T1000 (cell line): ENCODE data around the gene ZDHHC14.
"Not testable (repeated sequence)": the region's sequence is repeated elsewhere in the genome, so short reads cannot be mapped to it uniquely, and the experiment has no call there.

Experiments
- DNase-seq: peaks from one replicate; lab custom pipeline; 2025; ENCODE audit warnings: mixed read lengths; lab: John Stamatoyannopoulos, UW

The ZDHHC14 gene

GRCh38 chr6:157690441-157691210 is 309.6 kb downstream of the ZDHHC14 start:
- no peak for DNase-seq

DNA sequence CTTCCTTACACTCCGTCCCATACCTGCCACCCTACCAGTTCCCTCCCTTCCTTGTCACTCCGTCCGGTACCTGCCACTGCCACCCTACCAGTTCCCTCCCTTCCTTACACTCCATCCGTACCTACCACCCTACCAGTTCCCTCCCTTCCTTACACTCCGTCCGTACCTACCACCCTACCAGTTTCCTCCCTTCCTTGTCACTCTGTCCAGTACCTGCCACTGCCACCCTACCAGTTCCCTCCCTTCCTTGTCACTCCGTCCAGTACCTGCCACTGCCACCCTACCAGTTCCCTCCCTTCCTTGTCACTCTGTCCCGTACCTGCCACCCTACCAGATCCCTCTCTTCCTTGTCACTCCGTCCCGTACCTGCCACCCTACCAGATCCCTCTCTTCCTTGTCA is 310.6 kb downstream of the ZDHHC14 start:
- DNase-seq = not testable (repeated sequence)

- DNase-seq = no peak
These were observed 312.9 kb downstream of the ZDHHC14 start for GRCh38 chr6:157693867-157694266.

- no peak for DNase-seq
These were observed 314.5 kb downstream of the ZDHHC14 start for GRCh38 chr6:157695301-157696040.

DNA sequence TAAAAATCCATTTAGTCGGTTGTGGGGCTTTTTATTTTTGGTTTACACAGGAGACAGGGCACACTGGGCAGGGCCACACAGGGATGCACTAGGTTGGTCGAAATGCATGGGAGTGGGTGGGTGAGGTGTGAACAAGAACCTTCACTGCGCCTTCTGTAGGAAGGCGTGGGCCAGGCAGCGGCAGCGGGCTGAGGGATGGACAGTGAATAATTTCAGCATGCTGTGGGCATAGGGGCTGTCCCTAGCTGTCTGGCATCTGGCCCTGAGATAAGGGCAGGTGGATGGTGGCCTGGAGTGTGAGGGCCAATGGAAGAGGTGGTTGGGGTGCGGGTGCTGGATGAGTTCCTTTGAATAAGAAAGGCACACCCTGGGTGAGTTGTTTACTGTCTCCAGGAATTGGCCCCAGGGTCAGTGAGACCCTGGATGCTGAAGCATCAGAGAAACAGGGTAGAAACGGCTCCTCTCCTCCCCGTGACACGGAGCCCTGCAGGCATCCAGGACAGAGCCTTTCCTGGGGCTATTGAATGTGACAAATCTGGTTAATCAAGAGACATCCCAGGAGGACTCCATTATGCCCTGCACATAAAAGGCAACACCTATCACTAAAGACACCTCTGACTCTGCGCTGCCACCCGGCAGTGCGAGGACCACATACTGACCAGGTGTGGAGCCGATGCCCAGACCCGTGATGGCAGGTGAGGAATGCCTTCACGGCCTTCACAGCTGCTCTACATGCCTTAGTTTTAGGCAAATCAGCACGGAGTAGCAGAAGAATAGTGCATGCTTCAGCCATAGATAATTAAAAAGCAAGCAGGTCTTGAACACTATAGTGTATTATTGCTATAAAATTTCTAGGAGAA is 319.0 kb downstream of the ZDHHC14 start:
- no peak for DNase-seq

DNA sequence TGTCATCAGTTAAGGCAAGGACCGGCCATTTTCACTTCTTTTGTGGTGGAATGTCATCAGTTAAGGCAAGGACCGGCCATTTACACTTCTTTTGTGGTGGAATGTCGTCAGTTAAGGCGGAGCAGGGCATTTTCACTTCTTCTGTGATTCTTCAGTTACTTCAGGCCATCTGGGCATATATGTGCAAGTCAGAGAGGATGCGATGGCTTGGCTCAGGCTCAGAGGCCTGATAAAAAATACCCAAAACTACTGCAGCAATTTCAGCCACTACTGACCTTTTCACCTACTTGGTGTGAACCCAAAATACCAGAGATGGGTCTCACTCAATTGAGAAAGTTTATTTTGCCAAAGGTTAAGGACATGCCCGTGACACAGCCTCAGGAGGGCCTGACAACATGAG is 325.4 kb downstream of the ZDHHC14 start:
- DNase-seq = not testable (repeated sequence)

- no peak for DNase-seq
These were observed 325.9 kb downstream of the ZDHHC14 start for GRCh38 chr6:157706883-157707282.

DNA sequence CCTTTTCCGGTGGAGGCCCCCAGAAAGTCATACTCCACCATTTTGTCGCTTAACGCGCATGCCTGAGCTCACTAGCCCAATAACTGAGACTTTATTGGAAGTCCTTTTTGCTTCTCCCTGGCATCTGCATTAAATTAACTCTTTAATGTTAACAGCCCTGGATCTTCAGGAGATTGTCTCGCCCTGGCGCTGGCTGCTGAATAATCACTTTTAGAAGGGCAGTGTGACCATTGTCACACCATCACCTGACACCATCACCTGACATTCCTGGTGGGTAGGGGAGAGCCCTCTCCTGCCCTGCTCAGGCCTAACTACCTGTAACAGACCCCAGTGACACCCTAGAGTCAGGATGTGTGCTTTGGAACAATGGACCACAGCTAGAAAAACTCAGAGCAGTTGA is 326.6 kb downstream of the ZDHHC14 start:
- DNase-seq = no peak

DNA sequence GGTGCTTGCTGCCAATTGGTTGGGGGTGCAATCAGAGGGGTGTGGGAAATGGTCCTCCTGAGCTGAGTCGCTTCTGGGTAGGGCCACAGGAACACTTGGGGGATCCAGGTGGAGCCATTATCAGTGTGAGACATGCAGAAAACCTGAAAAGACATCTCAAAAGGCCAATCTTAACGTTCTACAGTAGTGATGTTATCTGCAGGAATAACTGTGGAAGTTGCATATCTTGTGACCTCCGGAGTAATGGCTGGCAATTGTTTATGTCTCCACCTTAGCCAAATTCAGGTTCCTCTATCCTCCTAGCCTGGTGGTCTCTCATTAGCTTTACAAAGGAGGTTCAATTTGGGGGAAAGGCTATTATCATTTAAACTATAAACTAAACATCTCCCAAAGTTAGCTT is 327.2 kb downstream of the ZDHHC14 start:
- DNase-seq = no peak

- no peak for DNase-seq
These were observed 327.9 kb downstream of the ZDHHC14 start for GRCh38 chr6:157708933-157709332.

DNA sequence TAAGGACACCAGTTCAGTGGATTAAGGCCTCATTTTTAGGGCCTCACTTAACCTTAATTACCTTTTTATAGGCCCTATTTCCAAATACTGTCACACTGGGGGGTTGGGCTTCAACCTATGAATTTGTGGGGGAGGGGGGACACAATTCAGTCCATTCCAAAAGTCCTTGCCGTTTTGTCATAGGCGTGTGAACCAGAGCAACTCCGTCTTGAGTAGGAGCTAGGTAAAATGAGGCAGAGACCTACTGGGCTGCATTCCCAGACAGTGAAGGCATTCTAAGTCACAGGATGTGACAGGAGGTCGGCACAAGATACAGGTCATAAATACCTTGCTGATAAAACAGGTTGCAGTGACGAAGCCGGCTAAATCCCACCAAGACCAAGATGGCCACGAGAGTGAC is 328.6 kb downstream of the ZDHHC14 start:
- DNase-seq = no peak

GRCh38 chr6:157710604-157711003 is 329.6 kb downstream of the ZDHHC14 start:
- DNase-seq = no peak

- DNase-seq = no peak
These were observed 330.1 kb downstream of the ZDHHC14 start for GRCh38 chr6:157711060-157711459.

DNA sequence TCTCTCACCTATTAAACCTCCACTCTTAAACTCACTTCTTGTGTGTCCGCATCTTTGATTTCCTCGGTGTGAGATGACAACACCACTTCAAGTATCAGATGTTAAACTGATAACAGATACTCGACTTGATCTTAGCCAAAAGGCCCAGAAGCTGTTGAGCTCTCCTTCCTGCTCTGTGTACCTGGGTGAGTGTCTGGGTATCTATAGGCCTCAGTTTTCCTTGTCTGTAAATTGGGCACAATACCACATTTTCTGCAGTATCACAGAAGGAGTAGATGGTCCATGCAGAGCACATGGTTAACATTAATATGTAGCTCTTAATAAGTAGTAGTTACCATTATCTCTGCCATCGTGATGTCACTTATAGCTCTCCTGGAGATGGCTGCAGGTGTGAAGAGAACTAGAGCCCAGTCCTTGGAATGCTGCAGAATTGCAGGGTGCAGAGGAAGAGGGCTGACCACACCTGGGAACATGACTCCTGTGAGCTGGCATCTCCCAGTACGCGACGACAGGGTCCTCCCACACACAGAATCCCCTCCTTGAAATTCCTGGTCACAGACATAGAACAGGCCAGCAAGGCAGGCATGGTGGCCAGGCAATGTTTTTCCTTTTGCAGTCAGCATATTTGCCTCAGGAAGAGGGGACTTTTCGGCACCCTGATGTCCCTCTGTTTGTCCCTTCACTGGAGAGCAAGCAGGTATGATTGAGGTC is 331.8 kb downstream of the ZDHHC14 start:
- no peak for DNase-seq

GRCh38 chr6:157713451-157714152 is 332.6 kb downstream of the ZDHHC14 start:
- DNase-seq = no peak

DNA sequence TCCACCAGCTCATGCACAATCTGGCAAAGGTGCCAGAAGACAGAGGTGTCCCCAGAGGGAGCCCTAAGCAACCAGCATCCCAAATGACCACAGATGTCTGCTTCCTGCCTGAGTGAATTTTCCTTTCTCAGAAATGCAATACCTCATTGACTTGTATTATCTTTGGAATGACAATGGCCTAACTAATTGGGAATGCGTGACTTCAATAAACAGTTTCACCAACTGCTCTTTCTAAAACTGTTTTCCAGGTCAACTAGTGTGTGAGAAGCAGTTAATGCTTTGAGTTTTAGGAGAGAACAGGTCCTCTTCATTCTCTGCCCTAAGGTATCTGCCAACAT is 333.1 kb downstream of the ZDHHC14 start:
- DNase-seq = no peak

GRCh38 chr6:157715728-157716164 is 334.8 kb downstream of the ZDHHC14 start:
- no peak for DNase-seq

DNA sequence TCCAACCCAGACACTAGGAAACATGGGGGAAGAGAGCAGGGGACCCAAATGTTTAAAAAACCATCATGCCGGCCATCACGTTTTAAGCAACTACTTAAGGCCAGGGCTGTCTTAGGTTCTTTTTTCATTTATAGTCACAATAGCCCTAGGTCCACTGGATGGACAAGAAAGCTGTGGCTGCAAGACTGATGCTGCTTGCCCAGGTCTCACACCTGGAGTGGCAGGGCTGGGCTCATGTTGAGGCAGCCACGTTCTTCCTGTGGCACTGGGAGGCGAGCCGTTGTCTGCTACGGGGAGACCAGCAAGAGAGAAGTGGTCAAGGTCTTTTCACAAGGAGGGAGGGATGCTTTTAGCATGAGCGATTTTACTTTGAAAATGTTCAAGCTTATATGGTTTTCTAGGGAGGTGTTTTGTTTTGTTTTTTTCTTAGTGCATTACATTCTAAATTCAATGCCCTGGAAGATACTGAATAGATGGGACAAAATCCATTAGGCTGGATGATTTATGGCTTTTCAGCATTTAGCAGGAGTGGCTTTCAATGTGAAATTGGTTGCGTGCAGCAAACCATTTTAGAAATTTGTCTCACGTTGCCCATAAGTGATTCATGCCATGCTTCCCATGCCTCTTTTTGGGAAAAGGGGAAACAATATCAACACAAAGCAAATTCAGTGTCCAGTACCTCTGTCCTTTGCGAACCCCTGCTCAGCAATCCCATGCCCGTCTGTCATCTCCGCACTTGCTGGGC is 335.4 kb downstream of the ZDHHC14 start:
- DNase-seq = no peak

GRCh38 chr6:157717340-157717748 is 336.4 kb downstream of the ZDHHC14 start:
- DNase-seq = no peak

DNA sequence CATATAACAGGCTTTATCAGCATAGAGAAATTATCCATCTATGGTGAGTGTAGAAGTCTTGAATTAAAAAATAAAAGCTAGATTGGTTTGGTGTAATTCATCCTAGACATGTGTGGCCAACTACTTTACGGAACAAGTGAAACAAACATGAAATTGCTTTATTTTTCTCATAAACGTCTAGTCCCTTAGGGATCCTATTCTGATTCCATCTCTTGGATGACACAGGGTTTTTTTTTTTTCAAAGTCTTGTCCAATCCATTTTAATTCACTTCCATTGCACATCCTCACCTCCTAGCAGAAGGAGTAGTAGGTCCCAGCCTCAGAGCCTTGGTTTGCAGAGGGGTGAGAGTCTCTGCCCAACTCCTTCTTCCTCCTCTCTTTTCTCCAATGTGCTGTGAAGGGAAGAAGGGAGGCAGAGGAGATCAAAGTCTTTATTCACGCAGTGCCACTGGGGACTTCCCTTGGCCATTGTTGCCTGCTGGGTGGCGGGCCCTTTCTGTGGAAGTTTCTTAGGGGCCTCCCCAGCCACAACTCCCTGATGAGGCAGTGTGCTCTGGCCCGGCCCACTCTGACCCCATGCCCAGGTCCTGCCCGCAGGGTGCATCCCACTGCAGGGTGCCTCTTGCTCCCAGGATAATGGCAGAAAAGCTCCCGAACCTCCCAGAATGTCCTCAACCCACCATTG is 337.7 kb downstream of the ZDHHC14 start:
- no peak for DNase-seq
